ENCODE results near the gene LSM8. TPM values are rescaled to one million over a fixed set of nuclear protein-coding genes. Genes with fewer than 3 reads are reported as not detected.

Gene LSM8
- total and polyA plus RNA-seq, 8 donors = 0.58 to 58.0 (median 27.6) TPM

DNA sequence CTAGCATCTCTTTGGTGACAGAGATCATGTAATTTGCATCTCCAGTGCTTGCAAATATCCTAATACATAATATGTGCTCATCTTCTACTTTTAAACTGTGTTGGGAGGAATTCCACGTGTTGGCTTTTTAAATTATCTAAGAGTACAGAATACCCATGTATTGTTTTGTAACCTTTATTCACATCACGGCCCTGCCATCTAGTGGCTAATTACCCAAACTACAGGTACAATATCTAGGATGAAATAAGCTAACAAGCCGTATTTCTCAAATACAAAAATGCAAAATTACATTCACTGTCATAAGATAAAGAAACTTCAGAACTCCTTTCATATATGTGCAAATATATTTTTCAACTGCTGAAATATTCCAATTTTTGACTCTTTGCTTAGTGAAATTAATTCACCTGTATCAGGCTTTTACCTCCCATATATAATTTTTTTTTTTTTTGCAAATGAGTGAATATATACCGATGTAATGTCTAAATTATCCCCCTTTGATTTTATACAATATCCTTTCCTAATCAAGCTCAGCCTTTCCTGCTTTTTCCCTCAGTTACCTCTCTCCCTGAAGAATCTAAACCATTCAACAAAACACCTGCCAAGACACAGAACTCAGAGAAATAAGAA lies 30.3 kb upstream of the LSM8 start:
- no peaks in the 10 kb centered on the region for H3K27me3 ChIP-seq
- no peaks in the 10 kb centered on the region for H3K4me1 ChIP-seq
- no peak overlapping the region for H3K4me3 ChIP-seq
- H3K36me3 ChIP-seq = no peaks in the 10 kb centered on the region
- no peak overlapping the region for H3K27ac ChIP-seq
- WGBS, 5 donors = 19 to 27% (median 21%) methylated on average over 4 of the region's 4 CpGs
- TF ChIP-seq, protein P1, sequence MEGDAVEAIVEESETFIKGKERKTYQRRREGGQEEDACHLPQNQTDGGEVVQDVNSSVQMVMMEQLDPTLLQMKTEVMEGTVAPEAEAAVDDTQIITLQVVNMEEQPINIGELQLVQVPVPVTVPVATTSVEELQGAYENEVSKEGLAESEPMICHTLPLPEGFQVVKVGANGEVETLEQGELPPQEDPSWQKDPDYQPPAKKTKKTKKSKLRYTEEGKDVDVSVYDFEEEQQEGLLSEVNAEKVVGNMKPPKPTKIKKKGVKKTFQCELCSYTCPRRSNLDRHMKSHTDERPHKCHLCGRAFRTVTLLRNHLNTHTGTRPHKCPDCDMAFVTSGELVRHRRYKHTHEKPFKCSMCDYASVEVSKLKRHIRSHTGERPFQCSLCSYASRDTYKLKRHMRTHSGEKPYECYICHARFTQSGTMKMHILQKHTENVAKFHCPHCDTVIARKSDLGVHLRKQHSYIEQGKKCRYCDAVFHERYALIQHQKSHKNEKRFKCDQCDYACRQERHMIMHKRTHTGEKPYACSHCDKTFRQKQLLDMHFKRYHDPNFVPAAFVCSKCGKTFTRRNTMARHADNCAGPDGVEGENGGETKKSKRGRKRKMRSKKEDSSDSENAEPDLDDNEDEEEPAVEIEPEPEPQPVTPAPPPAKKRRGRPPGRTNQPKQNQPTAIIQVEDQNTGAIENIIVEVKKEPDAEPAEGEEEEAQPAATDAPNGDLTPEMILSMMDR (IDR thresholded peaks at IDR 0.05) = peak in 5 of 7 experiments; percentile 28 to 60 (median 32)
- no peak for TF ChIP-seq EP300 (IDR thresholded peaks at IDR 0.05)
- intact Hi-C loops (cut with DNase I; ENCODE audit: low total_unique reads) = no loop called here
- H3K9me3 ChIP-seq = no peaks in the 10 kb centered on the region
- DNase-seq = peak in 1 of 2 donors; percentile 41

DNA sequence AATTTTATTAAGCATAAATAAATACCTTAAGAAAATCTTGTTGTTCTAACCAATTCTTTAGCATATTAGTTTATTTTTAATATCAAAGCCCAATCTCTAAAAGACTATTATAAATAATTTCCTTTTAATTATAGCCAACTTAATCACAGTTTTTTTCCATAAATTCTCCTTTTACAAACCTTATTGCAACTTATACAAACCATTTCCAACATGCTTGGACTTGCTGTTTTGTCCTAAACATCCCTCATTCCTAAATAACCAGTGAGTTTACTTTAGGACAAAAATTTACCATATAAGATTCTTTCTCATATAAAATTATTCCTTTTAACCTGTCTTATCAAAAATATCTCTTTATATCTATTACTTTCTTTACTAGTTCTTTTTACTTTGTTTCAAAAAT lies 25.2 kb upstream of the LSM8 start:
- Histone ChIP-seq H3K27me3 (no peaks in the 10 kb centered on the region), H3K4me3 (no peak overlapping the region), H3K9me3 (no peaks in the 10 kb centered on the region), H3K4me1 (no peaks in the 10 kb centered on the region), H3K36me3 (no peaks in the 10 kb centered on the region), H3K27ac (no peak overlapping the region)
- TF ChIP-seq EP300 (IDR thresholded peaks at IDR 0.05) = no peak
- TF ChIP-seq, protein P1 (IDR thresholded peaks at IDR 0.05) = no peak
- no peak for TF ChIP-seq POLR2AphosphoS5 (IDR thresholded peaks at IDR 0.05)
- TF ChIP-seq POLR2A (IDR thresholded peaks at IDR 0.05) = no peak
- intact Hi-C loops (cut with DNase I; ENCODE audit: low total_unique reads) = no loop called here
- no peak for DNase-seq

DNA sequence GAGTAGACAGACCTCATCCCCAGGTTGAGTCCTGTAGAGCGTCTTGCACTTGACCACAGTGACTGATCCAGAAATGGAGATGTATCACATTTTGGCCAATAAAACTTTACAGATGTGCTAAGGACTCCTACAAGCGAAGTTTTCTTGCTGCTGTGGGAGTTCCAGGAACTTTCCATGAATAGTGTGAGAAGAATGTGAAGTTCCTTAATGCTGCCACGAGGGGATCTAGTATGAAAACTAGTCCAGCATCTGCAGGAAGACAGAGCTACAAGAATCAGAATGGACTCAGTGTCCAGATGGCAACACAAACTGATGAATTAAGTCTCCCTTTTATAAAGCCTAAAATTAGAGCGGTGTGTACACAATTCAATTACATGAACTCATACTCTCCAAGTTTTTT lies 14.8 kb upstream of the LSM8 start:
- Histone ChIP-seq H3K4me3 (no peak overlapping the region), H3K4me1 (no peaks in the 10 kb centered on the region), H3K36me3 (no peaks in the 10 kb centered on the region), H3K27me3 (no peaks in the 10 kb centered on the region), H3K27ac (no peak overlapping the region), H3K9me3 (no peaks in the 10 kb centered on the region)
- no peak for DNase-seq
- TF ChIP-seq EP300 (IDR thresholded peaks at IDR 0.05) (no peak), POLR2AphosphoS5 (IDR thresholded peaks at IDR 0.05) (no peak), POLR2A (IDR thresholded peaks at IDR 0.05) (no peak)
- TF ChIP-seq, protein P1 (IDR thresholded peaks at IDR 0.05) = no peak
- 71 to 80% (median 74%) methylated on average over 4 of the region's 4 CpGs for WGBS, 5 donors
- intact Hi-C loops (cut with DNase I; ENCODE audit: low total_unique reads) = no loop called here

DNA sequence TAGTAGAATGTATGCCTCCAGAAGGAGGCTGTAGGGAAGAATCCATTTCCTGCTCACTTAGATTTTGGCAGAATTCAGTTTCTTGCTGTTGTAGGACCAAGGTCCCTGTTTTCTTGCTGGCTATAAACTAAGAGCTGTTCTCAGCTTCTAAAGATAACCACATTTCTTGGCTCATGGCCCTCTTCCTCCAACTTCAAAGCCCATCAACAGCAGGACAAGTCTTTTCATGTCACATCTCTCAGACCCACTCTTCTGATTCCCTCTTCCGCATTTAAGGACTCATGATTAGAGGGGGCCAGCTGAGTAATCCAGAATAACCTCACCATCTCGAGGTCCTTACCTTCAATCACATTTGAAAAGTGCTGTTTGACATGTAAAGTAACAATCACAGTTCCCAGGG lies 8.2 kb upstream of the LSM8 start:
- 65 to 80% (median 78%) methylated on average over 2 of the region's 2 CpGs for WGBS, 5 donors
- intact Hi-C loops (cut with DNase I; ENCODE audit: low total_unique reads) = no loop called here
- Histone ChIP-seq H3K4me3 (no peak overlapping the region), H3K9me3 (no peaks in the 10 kb centered on the region), H3K27ac (no peak overlapping the region), H3K4me1 (no peaks in the 10 kb centered on the region), H3K36me3 (no peaks in the 10 kb centered on the region), H3K27me3 (no peaks in the 10 kb centered on the region)
- TF ChIP-seq EP300 (IDR thresholded peaks at IDR 0.05) (no peak), POLR2AphosphoS5 (IDR thresholded peaks at IDR 0.05) (no peak), POLR2A (IDR thresholded peaks at IDR 0.05) (no peak)
- DNase-seq = no peak

DNA sequence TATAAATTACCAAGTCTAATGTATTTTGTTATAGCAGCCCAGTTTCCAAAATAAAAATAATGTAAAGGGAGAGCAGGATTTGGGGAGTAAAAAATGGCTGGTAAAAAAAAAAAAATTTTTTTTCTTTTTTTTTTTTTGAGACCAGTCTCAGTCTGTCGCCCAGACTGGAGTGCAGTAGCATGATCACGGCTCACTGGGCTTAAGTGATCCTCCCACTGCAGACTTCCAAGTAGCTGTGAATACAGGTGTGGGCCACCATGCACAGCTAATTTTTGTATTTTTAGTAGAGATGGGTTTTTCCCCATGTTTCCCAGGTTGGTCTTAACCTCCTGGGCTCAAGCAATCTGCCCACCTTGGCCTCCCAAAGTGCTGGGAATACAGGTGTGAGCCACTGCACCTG lies 4.8 kb upstream of the LSM8 start:
- H3K27me3 ChIP-seq = no peaks in the 10 kb centered on the region
- no peak overlapping the region for H3K4me3 ChIP-seq
- no peak overlapping the region for H3K27ac ChIP-seq
- H3K4me1 ChIP-seq = peaks cover 0 to 11% (median 5%) of the 10 kb centered on the region in 4 donors
- TF ChIP-seq EP300 (IDR thresholded peaks at IDR 0.05) = no peak
- no peak for TF ChIP-seq POLR2A (IDR thresholded peaks at IDR 0.05)
- no peak for TF ChIP-seq POLR2AphosphoS5 (IDR thresholded peaks at IDR 0.05)
- TF ChIP-seq, protein P1 (IDR thresholded peaks at IDR 0.05) = no peak
- 94 to 100% (median 97%) methylated on average over 2 of the region's 2 CpGs for WGBS, 5 donors
- no peaks in the 10 kb centered on the region for H3K9me3 ChIP-seq
- intact Hi-C loops (cut with DNase I; ENCODE audit: low total_unique reads) = no loop called here
- no peaks in the 10 kb centered on the region for H3K36me3 ChIP-seq
- no peak for DNase-seq
